HPDE6-E6E7 (cell line): ENCODE data around the gene C2.
"Not testable (repeated sequence)": the region's sequence is repeated elsewhere in the genome, so short reads cannot be mapped to it uniquely, and the experiment has no call there.

Experiments used
- DNase-seq: peaks from one replicate; pipeline ENCODE4 v3.0.0; 2011; ENCODE audit warnings: missing footprints; ENCODE audit errors: extremely low spot score

The C2 gene

DNA sequence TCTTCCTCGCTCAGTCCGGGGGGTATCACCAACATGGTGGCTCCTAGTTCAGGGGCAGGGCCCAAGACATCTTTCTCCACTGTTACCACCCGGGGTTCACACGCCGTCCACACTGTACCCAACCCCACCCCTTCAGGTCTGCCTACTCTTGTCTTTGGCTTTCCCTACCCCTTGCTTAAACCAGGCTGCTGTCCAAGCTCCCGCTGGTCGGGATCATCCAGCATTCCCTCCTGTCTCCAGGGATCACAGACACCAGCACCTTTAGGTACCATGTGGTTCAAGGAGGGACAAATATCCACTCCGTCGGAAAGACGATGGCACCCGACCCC, 30.9 kb downstream of the C2 start:
- no peak for DNase-seq

DNA sequence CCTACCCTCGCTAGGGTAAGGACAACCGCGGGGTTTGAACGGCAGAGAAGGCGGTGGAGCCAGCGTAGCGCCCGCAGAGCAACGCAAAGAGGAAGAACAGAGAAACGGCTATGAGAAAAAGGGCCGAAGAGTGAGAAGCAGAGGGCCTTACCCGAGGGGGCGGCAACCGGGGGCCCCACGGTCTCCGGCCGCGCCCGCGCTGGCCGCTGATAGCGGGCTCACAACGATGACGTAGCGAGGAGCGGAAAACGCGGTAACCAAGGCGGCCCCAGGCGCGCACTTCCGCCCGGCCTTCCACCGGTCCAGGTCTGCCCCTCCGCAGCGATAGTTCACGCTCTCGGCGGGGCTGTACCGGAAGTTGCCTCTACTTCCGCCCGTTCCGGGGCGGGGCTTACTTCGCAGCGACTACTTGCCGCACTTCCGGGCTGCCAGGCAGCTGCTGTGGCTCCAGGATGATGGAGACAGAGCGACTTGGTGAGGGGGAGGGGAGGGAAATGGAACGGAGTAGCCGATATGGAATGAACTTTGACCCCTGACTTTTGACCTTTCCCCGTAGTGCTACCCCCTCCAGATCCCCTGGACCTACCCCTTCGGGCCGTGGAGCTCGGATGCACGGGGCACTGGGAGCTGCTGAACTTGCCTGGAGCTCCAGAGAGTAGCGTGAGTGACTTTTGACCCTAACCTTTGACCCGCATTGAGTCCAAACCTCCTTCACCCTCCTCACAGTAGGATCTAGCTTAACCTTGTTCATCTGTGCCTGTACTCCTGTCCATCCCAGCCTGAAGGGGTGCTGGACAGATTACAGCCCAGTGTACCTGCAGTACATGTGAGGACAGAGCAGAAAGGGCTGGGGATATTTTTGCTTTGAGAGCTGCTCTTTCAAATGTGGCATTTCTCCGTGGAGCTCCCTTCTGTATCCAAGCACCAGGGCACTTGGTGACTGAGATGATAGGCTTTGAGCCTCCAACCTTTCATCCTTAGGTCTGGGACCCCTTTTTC, 31.5 kb downstream of the C2 start, which contains the start of the genes NELFE and SKIC2:
Gene NELFE, minus strand, starts transcription at position 231 of the 999 bp plus-strand sequence. CDS start 525 bp downstream, outside the sequence.
Gene SKIC2, plus strand, starts transcription at position 435 of the 999 bp plus-strand sequence. Its CDS starts 18 bp downstream, at position 453.
- peak; percentile 99 for DNase-seq

DNA sequence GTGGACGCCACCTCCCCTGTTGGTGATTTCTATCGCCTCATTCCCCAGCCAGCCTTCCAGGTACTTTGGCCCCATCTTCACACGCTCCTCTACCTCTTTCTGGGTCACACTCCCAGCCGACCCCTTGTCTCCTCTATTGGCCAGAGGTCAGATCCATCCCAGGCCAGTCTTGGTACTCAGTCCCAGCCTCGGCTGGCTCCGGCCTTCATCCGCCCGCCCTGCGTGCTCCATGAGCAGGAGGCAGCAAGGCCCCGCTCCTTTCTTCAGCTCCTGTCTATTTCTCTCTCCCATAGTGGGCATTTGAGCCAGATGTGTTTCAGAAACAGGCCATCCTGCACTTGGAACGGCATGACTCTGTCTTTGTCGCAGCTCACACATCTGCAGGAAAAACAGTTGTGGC, 34.1 kb downstream of the C2 start:
- no peak for DNase-seq

- no peak for DNase-seq
Measured at GRCh38 chr6:31963921-31964320, 36.4 kb downstream of the C2 start.

GRCh38 chr6:31965700-31966099, 38.2 kb downstream of the C2 start:
- no peak for DNase-seq

DNA sequence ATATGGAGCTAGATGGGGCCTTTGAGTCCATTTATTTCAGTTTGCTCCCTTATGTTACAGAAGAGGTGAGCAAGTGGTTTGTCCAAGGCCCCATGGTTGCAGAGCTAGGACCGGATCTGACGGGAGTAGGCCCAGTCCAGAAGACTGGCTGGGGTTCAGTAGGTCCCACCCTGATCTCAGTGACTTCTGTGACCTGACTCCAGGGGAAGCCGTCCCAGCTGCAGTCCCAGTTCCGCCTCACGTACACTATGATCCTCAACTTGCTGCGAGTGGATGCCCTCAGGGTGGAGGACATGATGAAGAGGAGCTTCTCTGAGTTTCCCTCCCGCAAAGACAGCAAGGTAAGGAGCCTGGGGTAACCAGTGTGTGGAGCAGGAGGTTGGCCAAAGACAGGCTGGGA, 39.0 kb downstream of the C2 start:
- DNase-seq: no peak

DNA sequence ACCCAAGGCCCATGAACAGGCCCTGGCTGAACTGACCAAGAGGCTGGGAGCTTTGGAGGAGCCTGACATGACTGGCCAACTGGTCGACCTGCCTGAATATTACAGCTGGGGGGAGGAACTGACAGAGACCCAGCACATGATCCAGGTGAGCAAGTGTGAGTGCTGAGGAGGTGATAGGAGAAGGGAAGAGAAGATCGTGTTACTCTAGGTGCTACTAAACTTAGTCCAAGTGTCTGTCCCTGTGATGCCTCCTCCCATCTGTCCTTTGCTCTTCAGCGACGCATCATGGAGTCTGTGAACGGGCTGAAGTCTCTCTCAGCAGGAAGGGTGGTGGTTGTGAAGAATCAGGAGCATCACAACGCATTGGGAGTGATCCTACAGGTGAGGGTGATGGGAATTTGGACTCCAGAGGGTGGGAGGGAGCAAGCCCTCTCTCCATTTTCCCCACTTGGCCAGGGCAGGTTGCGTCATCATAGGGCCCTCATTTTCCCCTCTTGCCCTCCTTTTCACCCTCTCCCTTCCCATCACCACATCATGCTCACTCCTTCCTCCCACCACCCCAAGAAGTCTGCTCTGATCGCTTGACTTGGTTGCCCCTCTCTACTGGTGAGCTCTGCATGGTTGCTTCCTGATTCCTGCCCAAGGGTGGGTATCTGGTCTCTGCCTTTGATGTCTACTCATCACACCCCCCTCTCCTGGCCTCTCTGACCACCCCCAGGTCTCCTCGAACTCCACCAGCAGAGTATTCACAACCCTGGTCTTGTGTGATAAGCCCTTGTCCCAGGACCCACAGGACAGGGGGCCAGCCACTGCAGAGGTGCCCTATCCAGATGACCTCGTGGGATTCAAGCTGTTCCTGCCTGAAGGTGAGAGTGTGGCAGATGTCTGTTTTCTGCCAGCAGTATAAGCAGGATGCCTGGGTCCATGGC, 39.7 kb downstream of the C2 start:
- no peak for DNase-seq

GRCh38 chr6:31967926-31968320, 40.4 kb downstream of the C2 start:
- no peak for DNase-seq

DNA sequence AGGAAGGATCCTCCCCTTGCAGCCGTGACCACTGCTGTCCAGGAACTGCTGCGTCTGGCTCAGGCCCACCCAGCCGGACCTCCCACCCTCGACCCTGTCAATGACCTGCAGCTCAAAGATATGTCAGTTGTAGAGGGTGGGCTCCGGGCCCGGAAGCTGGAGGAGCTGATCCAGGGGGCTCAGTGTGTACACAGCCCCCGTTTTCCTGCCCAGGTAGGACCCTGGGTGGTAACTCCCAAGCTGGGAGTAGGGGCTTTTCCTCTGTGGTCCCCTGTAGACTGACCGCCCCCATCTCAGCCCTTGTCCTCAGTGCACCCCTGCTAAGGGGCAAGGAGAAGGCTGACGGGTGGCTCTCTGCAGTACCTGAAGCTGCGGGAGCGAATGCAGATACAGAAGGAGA, 40.8 kb downstream of the C2 start:
- no peak for DNase-seq

DNA sequence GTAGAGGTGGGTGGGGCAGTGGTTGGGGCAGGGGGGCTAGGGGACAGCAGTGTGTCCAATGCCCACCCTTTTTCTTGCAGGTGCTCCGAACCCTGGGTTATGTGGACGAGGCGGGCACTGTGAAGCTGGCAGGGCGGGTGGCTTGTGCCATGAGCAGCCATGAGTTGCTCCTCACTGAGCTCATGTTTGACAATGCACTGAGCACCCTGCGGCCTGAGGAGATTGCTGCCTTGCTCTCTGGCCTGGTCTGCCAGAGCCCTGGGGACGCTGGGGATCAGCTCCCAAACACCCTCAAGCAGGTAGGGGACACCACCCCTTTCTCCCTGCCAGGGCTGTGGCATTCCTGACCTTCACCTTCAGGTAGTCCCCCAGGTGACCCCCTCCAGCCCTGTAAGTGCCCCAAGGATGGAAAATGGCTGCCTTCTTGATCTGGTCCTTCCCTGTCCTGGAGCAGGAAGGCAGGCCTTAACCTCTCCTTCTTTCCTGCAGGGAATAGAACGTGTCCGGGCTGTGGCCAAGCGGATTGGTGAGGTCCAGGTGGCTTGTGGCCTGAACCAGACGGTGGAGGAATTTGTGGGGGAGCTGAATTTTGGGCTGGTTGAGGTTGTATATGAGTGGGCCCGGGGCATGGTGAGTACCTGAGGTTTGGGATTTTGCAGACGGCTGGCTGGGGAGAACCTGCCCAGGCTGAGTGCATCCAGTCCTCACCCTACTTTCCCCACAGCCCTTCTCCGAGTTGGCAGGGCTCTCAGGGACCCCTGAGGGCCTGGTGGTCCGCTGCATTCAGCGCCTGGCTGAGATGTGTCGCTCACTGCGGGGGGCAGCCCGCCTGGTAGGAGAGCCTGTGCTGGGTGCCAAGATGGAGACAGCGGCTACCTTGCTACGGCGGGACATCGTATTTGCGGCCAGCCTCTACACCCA, 41.5 kb downstream of the C2 start:
- DNase-seq: no peak

DNA sequence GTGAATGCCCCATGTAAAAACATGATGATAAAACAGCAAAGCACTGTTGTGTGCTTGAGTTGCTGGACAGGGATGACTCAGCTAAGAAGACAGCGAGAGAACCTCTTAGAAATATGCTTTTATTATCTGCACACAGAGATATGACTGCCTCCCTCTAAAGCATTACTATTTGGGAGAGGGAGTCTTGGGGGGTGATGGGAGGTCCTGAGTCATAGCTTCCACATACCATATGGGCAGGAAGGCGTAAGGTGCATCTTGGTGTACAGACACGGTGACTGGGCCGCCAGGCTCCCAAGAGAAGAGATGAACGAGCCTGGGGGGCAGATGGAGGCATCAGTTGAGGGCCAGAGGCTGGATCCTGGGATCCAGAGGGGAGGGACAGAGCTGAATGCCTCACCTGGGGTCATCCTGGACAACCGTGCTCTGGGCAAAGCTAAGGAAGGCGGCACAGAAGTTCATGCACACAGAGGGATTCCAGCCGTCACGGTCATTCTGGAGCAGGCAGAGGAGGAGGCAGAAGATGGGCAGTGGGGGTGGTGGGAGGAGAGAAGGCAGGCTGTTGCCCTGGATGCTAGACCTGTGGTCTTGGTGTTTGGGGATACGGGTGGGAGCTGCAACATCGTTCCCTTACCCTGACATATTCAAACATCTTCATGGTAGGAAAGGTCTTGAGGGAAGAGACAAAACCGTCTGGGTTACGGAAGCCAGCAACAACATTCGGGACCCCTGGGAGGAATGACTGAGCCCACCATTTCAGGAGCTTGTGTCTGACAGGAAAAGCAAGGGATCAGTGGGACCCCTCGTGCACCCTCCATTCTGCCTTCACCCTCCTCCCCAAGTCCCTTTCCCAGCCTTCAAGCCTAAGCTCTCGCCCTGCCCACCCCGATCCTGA, 42.4 kb downstream of the C2 start:
- no peak for DNase-seq

DNA sequence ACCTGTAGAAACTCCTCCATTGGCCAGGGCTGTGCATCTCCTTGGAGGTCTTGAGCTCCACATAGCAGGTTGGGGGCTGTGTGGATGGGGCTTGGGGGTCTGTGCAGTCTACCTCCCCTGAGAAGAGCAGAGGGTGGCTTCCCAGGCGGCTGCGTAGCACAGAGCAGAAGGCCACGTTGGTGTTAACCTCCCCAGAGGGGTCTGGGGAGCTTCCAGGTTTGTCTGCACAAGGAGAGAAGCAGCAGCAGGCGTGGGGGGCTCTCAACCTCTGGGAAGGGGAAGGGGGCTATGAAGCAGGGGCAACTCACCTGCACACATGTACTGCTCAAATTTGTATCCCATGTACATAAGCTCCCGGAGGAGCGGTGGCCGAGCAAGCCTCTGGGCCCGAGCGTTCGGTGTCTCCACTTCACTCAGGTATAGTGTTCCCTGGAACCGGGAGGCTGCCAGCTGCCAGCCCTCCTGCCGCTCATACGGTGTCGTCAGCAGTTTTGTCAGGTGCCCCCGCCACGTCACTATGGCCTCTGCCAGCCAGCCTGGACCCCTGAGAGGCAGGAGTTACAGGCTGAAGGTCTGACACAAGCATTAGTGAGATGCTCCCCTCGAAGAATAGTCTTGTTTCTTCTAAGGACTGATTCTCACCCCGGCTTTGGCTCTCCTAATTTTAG, 43.2 kb downstream of the C2 start:
- DNase-seq: no peak

DNA sequence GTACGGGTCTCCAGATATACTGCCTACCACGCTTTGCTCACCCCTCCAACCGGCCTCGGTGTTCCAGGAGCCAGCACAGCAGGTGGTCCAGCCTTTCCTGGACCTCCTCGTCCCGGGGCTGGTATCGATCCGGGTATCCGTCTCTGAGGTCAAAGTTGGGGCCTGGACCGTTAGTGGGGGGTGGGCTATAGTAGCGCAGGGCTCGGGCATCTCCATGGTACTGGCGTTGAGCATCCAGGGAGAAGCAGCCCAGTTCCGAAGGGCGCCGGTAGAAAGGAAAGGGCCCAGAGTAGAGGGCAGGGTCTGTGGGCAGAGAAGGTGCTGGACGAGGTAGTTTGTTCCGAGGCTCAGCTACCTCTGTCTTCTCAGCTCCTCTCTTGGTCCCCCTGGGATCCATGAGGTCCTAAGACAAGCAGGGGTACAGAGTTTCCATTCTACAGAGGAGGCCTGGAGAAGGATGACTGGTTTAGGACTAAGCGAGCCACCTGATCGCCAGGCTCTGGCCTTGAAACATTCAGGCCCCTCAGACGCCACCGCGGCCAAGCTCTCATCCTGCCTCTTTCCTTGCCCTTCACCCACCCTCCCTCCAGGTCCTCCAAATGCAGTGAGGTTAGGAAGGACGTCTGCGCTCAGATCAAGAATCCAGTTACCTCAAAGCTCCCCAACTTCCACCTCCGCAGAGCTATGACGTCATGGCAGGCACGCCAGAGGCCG, 43.9 kb downstream of the C2 start:
- no peak for DNase-seq

GRCh38 chr6:31971993-31972708, 44.6 kb downstream of the C2 start, which contains the start of gene DXO:
DXO (minus strand) TSS chr6:31972138; CDS start chr6:31971675, 463 bp downstream.
- peak; percentile 98 for DNase-seq

DNA sequence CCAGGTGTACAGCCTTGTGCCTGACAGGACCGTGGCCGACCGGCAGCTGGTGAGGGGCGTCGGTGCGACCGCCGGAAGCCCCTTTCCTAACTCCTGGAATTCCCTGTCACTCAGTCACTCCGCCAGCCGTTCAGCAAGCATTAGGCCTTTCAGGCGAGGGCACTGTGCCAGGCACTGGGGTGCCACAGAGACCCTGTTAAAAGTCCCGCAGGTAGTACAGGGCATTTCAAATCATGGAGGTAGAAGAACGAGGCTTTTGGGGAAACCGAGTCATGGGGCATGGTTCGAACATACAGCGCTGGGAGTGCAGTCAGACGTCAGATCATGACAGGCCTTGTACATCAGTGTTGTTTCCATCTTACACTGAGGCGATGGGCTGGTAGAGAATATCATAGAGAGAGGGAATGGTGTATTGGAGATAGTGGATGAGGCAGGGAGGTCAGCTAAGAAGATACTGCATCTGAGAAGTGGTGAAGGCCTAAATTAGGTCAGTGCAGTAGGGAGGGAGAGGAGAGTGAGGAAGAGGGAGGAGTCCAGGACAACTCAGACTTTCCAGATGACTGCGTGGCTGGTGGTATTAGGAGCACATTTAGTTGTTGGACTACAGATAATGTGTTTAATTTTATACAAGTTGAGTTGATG, 45.3 kb downstream of the C2 start:
- no peak for DNase-seq

- DNase-seq: not testable (repeated sequence)
Measured at GRCh38 chr6:31976065-31976464, 48.5 kb downstream of the C2 start.

DNA sequence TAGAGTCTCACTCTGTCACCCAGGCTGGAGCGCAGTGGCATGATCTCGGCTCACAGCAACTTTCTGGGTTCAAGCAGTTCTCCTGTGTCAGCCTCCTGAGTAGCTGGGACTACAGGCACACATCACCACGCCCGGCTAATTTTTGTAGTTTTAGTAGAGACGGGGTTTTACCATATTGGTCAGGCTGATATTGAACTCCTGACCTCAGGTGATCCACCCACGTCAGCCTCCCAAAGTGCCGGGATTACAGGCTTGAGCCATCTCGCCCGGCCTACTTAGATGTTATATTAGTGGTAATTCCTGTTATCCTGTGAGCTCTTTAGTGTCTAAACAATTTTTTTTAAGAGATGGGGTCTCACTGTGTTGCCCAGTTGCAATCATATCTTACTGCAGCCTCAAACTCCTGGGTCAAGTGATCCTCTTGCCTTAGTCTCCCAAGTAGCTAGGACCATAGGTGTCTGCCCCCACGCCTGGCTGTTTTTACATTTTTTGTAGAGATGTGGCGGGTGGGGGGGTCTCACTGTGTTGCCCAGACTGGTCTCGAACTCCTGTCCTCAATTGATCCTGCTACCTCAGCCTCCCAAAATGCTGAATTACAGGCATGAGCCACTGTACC, 50.4 kb downstream of the C2 start:
- DNase-seq: no peak
